Muscle layer of colon (tissue), 2 donors: ENCODE data around the gene KRTCAP3.
A peak's percentile ranks its signal among the peaks of the same experiment; 100 is the strongest.

Experiments used
- H3K27ac ChIP-seq: one replicate; pipeline ENCODE4 v1.7.0; 2013; ENCODE audit warnings: low read depth, mild to moderate bottlenecking, low read length, moderate library complexity
- H3K27me3 ChIP-seq, 2 donors: one replicate each; pipeline ENCODE4 v1.7.0; 2013; ENCODE audit warnings: low read length in 2 of 2, mild to moderate bottlenecking in 2 of 2; ENCODE audit not compliant: insufficient read depth in 2 of 2, control insufficient read depth in 1 of 2
- H3K36me3 ChIP-seq: one replicate; pipeline ENCODE4 v1.7.0; 2013; ENCODE audit warnings: mild to moderate bottlenecking, low read length; ENCODE audit not compliant: insufficient read depth
- H3K4me1 ChIP-seq: one replicate; pipeline ENCODE4 v1.7.0; 2013; ENCODE audit warnings: mild to moderate bottlenecking, low read length; ENCODE audit not compliant: insufficient read depth
- H3K4me3 ChIP-seq, 2 donors: one replicate each; pipeline ENCODE4 v1.7.0; 2013; ENCODE audit warnings: low read length in 2 of 2, low read depth in 1 of 2, mild to moderate bottlenecking in 1 of 2, moderate library complexity in 1 of 2
- H3K9ac ChIP-seq: one replicate; pipeline ENCODE4 v1.7.0; 2013; ENCODE audit warnings: low read length
- H3K9me3 ChIP-seq: one replicate; pipeline ENCODE4 v1.7.0; 2013; ENCODE audit warnings: mild to moderate bottlenecking, low read length
- donor health status: abdominal sarcoma.
- donor health status: Adenocarcinoma of cecum.

KRTCAP3 gene

GRCh38 chr2:27445615-27446014 is 3.4 kb downstream of the KRTCAP3 start:
- Histone ChIP-seq H3K27me3 (no peaks in the 10 kb centered on the region), H3K36me3 (peaks cover 53% of the 10 kb centered on the region), H3K27ac (no peak overlapping the region), H3K4me3 (no peak overlapping the region), H3K4me1 (peaks cover 5% of the 10 kb centered on the region), H3K9ac (no peak overlapping the region), H3K9me3 (no peaks in the 10 kb centered on the region)

DNA sequence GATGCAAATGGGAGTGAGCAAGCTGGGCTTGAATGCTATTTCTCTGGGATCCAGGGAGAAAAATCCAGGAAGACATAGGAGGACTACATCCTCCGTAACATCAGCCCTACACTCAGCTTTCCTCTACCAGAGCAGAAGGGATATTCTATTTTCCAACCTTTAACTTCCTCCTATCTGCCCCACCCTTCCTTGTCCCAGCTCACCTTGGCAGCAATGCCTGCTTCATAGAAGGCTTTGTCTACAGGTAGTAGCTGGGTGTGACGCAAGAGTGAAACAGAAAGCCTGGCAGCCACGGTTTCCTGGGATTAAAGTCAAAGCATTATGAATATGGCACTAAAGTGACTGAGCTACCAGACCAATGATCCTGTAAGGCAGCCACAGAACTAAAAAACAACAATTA is 3.9 kb downstream of the KRTCAP3 start:
- no peak overlapping the region for H3K27ac ChIP-seq
- peaks cover 51% of the 10 kb centered on the region for H3K36me3 ChIP-seq

GRCh38 chr2:27448381-27448780 is 6.2 kb downstream of the KRTCAP3 start:
- Histone ChIP-seq H3K4me1 (no peaks in the 10 kb centered on the region), H3K36me3 (peaks cover 57% of the 10 kb centered on the region), H3K27me3 (no peaks in the 10 kb centered on the region), H3K27ac (no peak overlapping the region), H3K9ac (no peak overlapping the region), H3K9me3 (no peaks in the 10 kb centered on the region), H3K4me3 (no peak overlapping the region)

More for the DNA sequence above, 3.9 kb downstream of the KRTCAP3 start:
- Histone ChIP-seq H3K9me3 (no peaks in the 10 kb centered on the region), H3K4me1 (peaks cover 5% of the 10 kb centered on the region), H3K9ac (no peak overlapping the region), H3K4me3 (no peak overlapping the region), H3K27me3 (no peaks in the 10 kb centered on the region)

GRCh38 chr2:27451095-27451494 is 8.9 kb downstream of the KRTCAP3 start:
- Histone ChIP-seq H3K36me3 (peaks cover 68% of the 10 kb centered on the region), H3K27me3 (no peaks in the 10 kb centered on the region), H3K27ac (no peak overlapping the region), H3K9ac (no peak overlapping the region), H3K9me3 (no peaks in the 10 kb centered on the region), H3K4me1 (no peaks in the 10 kb centered on the region), H3K4me3 (no peak overlapping the region)

GRCh38 chr2:27453968-27454367 is 11.8 kb downstream of the KRTCAP3 start:
- Histone ChIP-seq H3K9ac (no peak overlapping the region), H3K27me3 (no peaks in the 10 kb centered on the region), H3K4me1 (no peaks in the 10 kb centered on the region), H3K9me3 (no peaks in the 10 kb centered on the region), H3K4me3 (no peak overlapping the region), H3K36me3 (peaks cover 75% of the 10 kb centered on the region), H3K27ac (no peak overlapping the region)

- Histone ChIP-seq H3K4me3 (no peak overlapping the region), H3K4me1 (no peaks in the 10 kb centered on the region), H3K27ac (no peak overlapping the region), H3K9me3 (no peaks in the 10 kb centered on the region), H3K27me3 (no peaks in the 10 kb centered on the region), H3K9ac (no peak overlapping the region), H3K36me3 (peaks cover 49% of the 10 kb centered on the region)
These were observed 18.9 kb downstream of the KRTCAP3 start for GRCh38 chr2:27461118-27461517.

DNA sequence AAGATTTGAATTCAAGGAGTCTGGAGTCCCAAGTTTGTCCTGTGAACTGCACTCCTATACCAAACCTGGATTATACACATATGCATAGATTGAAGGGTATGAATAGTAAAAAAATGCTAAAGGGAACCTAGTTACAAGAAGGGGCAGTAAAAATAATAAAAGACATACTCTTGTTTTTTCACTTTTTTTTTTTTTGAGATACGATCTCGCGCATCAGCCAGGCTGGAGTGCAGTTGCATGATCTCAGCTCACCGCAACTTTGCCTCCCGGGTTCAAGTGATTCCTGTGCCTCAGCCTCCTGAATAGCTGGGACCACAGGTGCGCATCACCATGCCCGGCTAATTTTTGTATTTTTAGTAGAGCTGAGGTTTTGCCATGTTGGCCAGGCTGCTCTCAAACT is 22.3 kb downstream of the KRTCAP3 start:
- H3K9ac ChIP-seq = no peak overlapping the region
- H3K9me3 ChIP-seq = no peaks in the 10 kb centered on the region
- no peak overlapping the region for H3K4me3 ChIP-seq
- H3K27ac ChIP-seq = no peak overlapping the region
- no peaks in the 10 kb centered on the region for H3K27me3 ChIP-seq
- H3K36me3 ChIP-seq = peaks cover 23% of the 10 kb centered on the region
- no peaks in the 10 kb centered on the region for H3K4me1 ChIP-seq

DNA sequence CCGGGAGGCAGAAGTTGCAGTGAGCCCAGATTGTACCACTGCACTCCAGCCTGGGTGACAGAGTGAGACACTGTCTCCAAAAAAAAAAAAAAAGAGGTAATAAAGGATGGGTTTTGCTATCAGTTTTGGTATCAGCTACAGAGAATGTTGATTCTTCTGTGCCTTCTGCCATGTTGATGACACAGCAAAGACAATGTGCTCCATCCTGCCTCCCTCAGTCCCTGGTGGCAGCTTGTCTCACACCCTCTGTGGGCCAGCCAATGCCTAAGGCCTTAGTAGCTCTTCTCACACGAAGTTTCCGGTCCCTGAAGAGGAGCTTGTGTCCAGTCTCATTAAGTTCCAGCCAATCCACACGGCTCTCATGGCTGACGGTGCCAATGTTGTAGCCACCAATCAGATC is 29.8 kb downstream of the KRTCAP3 start:
- H3K36me3 ChIP-seq = peaks cover 25% of the 10 kb centered on the region

GRCh38 chr2:27485496-27485895 is 43.3 kb downstream of the KRTCAP3 start:
- Histone ChIP-seq H3K36me3 (peaks cover 33% of the 10 kb centered on the region), H3K27ac (no peak overlapping the region), H3K9ac (no peak overlapping the region), H3K4me1 (peaks cover 11% of the 10 kb centered on the region), H3K27me3 (no peaks in the 10 kb centered on the region), H3K4me3 (no peak overlapping the region), H3K9me3 (no peaks in the 10 kb centered on the region)

More for the DNA sequence above, 29.8 kb downstream of the KRTCAP3 start:
- no peaks in the 10 kb centered on the region for H3K4me1 ChIP-seq
- no peak overlapping the region for H3K9ac ChIP-seq
- no peak overlapping the region for H3K4me3 ChIP-seq
- no peaks in the 10 kb centered on the region for H3K27me3 ChIP-seq
- no peak overlapping the region for H3K27ac ChIP-seq
- H3K9me3 ChIP-seq = no peaks in the 10 kb centered on the region

DNA sequence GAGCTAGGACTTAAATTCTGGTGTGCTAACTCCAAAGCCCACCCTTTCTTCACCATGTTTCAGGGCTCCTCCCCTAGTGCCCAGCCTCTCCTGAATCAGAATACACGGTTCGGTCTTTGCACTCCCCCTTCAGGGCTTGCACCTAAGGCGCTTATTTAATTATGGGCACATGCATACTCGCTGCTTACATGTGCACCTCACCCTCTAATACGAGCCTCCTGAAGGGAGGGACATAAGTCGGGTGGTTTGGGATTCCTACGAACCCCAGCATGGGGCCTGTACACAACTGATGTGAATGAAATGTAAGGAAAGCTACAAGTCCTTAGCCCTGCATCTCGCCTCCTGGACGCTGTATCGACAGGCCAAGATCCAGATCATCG is 46.9 kb downstream of the KRTCAP3 start:
- Histone ChIP-seq H3K4me3 (peak overlapping the region; percentile 73 to 99), H3K9me3 (no peaks in the 10 kb centered on the region), H3K27ac (peak overlapping the region; percentile 84), H3K4me1 (peaks cover 11% of the 10 kb centered on the region), H3K9ac (peak overlapping the region; percentile 77), H3K36me3 (peaks cover 12% of the 10 kb centered on the region), H3K27me3 (peaks cover 0 to 3% of the 10 kb centered on the region in 2 donors)

DNA sequence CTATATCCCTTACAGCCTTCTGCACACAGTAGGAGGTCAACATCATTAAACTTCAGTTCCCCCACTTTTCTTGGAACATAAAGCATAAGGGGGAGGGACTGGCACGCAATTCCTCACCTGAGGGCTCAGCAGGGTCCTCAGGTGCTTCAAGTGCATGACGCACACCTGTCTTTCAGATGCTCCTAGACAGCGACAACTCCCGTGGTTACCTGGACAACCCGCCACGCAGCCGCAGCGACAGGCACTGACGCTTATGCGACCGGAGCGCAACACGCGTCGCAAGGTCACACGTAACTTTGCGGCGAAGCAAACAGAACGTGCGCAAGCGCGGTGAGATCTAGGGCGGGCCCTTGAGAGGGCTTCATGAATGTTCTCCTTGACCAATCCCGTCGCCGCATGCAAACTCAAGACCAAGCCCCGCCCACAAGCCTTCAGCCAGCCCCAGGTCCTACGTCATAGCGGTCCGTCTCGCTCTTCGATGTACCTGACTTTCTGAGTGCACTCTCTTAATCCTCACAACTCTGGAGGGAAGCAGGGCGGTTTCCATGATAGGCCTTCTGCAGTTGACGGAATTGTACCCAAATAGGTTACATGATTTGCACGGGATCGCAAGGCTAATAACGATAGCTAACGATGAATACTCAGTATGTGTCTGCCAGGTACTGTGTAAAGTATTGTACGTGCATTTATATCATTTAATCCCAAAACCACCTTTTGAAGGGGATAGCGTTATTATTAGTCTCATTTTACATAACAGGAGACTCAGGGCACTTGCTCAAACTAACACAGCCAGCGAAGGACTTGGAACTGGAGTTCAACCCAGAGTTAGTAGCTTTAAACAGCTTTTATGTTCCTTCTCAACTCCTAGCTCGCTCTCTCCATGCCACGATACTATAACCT is 47.6 kb downstream of the KRTCAP3 start, which contains the start of gene IFT172:
Gene IFT172, minus strand, starts transcription at position 246 of the 900 bp plus-strand sequence. Its CDS starts 90 bp downstream, at position 156.
- peak within 1 kb of the TSS; percentile 73 to 99 for H3K4me3 ChIP-seq
- peak within 1 kb of the TSS; percentile 84 for H3K27ac ChIP-seq
- H3K9me3 ChIP-seq = no peaks in the 10 kb centered on the region
- H3K4me1 ChIP-seq = peaks cover 15% of the 10 kb centered on the region
- H3K27me3 ChIP-seq = peaks cover 0 to 4% of the 10 kb centered on the region in 2 donors
- peak within 1 kb of the TSS; percentile 77 for H3K9ac ChIP-seq
- H3K36me3 ChIP-seq = peaks cover 8% of the 10 kb centered on the region

DNA sequence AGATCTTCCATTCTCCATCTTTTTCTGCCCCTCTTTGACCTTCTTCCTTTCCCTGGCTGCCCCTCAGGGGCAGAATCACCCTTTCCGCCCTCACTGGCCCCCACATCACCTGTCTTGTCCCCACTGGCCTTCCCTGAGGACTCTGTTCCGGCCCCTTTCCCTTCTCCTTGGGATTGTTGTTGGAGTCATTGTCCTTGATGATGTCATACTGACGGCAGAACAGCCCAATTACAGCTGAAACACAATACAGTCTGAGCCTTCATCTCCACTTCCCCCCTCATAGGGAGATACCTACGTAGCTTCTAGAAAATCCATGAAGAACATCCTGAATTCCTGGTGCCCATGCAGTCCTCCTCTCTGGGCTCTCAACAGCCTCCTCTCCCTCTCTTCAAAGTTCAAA is 50.4 kb downstream of the KRTCAP3 start:
- H3K9ac ChIP-seq = no peak overlapping the region
- no peaks in the 10 kb centered on the region for H3K36me3 ChIP-seq
- no peak overlapping the region for H3K4me3 ChIP-seq
- H3K27me3 ChIP-seq = peaks cover 7 to 11% of the 10 kb centered on the region in 2 donors
- peaks cover 15% of the 10 kb centered on the region for H3K4me1 ChIP-seq
- no peaks in the 10 kb centered on the region for H3K9me3 ChIP-seq
- H3K27ac ChIP-seq = no peak overlapping the region
